Mammary epithelial cell (primary cell): ENCODE measurements around the gene GRID2.
A peak's percentile ranks its signal among the peaks of the same experiment; 100 is the strongest.

Experiments
- EZH2 ChIP-seq: IDR thresholded peaks from 2 replicates; pipeline ENCODE4 v1.6.1; 2012; ENCODE audit warnings: low read length, inconsistent platforms, borderline replicate concordance
- TF ChIP-seq, protein P1 (sequence below), 2 donors: IDR thresholded peaks in 1 of 2; conservative IDR thresholded peaks in 1 of 2; 2 replicates each; pipeline ENCODE4 v1.5.1; 2011 to 2012; ENCODE audit warnings: inconsistent platforms in 2 of 2, low read length in 2 of 2, mild to moderate bottlenecking in 2 of 2, control low read depth in 1 of 2, low read depth in 1 of 2; ENCODE audit not compliant: insufficient read depth in 1 of 2; ENCODE audit errors: extremely low read depth in 1 of 2

DNA sequence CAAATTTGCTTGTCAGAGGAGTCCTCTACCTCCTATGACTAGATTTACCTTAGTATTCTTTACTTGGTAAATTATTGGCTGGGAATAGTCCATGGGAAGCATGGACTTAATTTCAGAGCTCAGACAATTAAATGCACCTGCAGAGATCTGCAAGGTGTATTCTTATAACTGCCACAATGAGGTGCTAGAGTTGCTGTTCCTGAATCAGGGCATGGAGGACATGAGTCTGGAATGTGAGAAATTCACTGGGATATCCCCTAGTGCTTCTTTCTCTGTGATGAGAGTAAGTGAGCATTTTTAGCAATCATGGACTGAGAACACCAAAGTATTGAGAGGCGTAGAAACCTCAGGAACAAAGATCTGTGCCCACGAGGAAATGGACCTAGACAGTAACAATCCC lies 32.9 kb upstream of the GRID2 start:
- TF ChIP-seq, protein P1, sequence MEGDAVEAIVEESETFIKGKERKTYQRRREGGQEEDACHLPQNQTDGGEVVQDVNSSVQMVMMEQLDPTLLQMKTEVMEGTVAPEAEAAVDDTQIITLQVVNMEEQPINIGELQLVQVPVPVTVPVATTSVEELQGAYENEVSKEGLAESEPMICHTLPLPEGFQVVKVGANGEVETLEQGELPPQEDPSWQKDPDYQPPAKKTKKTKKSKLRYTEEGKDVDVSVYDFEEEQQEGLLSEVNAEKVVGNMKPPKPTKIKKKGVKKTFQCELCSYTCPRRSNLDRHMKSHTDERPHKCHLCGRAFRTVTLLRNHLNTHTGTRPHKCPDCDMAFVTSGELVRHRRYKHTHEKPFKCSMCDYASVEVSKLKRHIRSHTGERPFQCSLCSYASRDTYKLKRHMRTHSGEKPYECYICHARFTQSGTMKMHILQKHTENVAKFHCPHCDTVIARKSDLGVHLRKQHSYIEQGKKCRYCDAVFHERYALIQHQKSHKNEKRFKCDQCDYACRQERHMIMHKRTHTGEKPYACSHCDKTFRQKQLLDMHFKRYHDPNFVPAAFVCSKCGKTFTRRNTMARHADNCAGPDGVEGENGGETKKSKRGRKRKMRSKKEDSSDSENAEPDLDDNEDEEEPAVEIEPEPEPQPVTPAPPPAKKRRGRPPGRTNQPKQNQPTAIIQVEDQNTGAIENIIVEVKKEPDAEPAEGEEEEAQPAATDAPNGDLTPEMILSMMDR (conservative IDR thresholded peaks at IDR 0.05 in 1 of 2, IDR thresholded peaks at IDR 0.05 in 1 of 2; ENCODE audit: extremely low read depth in 1 of 2, insufficient read depth in 1 of 2, low read depth in 1 of 2, low read length in 2 of 2): peak in 1 of 2 donors; percentile 16
- TF ChIP-seq EZH2: no peak
